GF-D8 (cell line): ENCODE results near the gene OMG.
"Not testable (repeated sequence)": the region's sequence is repeated elsewhere in the genome, so short reads cannot be mapped to it uniquely, and the experiment has no call there.

ENCODE experiments used
- DNase-seq: peaks from one replicate; lab custom pipeline; 2025; lab: John Stamatoyannopoulos, UW

The OMG gene

GRCh38 chr17:31297090-31297489 lies at the start of gene OMG:
TSS of gene OMG (minus strand) at chr17:31297239. CDS start at chr17:31296331, 908 bp downstream.
- DNase-seq = no peak

- DNase-seq = not testable (repeated sequence)
These were observed 48.2 kb upstream of the OMG start for GRCh38 chr17:31345191-31345747.

- no peak for DNase-seq
These were observed 43.0 kb upstream of the OMG start for GRCh38 chr17:31339906-31340661.

DNA sequence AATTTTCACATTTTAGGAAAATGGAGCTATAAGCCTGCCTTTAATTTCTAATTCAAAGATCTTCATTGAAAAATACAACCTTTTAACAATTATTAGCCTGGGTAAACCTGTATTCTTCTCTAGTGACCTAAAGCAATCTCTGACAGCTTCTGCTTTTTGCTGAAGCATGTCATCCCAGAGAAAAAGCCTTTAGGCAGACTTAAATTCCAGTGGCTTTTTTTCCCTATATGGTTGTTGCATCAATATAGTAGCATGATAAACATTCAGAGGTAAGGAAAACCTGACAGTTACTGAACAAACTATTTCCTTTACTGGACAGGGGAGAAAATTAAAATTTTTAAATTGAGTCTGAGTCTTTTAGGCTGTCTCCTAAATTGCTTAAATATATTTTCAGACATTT lies 32.2 kb upstream of the OMG start:
- DNase-seq = no peak

- DNase-seq = no peak
These were observed 31.1 kb upstream of the OMG start for GRCh38 chr17:31328160-31328535.

- no peak for DNase-seq
These were observed 30.6 kb upstream of the OMG start for GRCh38 chr17:31327534-31328159.

GRCh38 chr17:31323551-31323950 lies 26.5 kb upstream of the OMG start:
- DNase-seq = no peak

DNA sequence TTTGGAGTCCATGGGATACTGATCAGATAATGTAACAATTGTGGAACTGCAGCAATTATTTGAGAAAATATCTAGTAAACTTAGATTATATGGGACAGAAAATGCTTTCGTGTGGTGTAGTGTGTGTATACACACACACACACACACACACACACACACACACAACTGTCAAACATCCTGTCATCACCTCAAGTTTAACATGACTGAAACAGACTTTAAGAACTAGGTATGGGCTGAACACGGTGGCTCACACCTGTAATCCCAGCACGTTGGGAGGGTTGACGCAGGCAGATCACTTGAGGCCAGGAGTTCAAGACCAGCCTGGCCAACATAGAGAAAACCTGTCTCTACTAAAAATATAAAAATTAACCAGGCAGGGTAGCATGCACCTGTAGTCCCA lies 24.9 kb upstream of the OMG start:
- no peak for DNase-seq

DNA sequence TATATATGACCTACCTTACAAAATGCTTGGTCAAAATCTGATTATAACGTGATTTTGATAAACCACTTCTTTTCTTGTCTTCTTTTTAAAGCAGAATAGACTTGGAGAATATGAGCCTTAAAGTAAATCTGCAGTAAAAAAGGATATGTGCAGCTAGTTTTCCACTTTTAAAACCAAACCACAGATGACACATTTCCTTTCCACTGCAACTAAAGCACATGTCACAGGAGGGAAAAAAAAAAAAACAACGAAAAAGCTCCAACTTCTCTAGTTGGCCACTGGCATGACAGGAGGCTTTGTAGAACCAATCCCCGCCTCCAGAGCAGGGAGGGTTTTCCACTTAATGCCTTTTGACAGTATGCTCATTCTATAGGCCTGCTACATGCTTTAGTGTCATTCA lies 24.4 kb upstream of the OMG start, which contains the start of gene EVI2A:
Gene EVI2A (minus strand): TSS at position 142 of the 400 bp plus-strand sequence. CDS start 2,609 bp downstream, outside the sequence.
- peak; percentile 78 for DNase-seq

GRCh38 chr17:31320791-31321190 lies 23.8 kb upstream of the OMG start:
- DNase-seq = no peak

GRCh38 chr17:31320241-31320640 lies 23.2 kb upstream of the OMG start:
- no peak for DNase-seq

- peak; percentile 0 for DNase-seq
These were observed 22.0 kb upstream of the OMG start for GRCh38 chr17:31318851-31319661.

- DNase-seq = peak; percentile 19
These were observed 21.3 kb upstream of the OMG start for GRCh38 chr17:31318298-31318801.

- DNase-seq = no peak
These were observed 17.7 kb upstream of the OMG start for GRCh38 chr17:31314782-31315100.

GRCh38 chr17:31313982-31314781 lies 17.1 kb upstream of the OMG start, which contains the start of gene EVI2B:
TSS of gene EVI2B (minus strand) at chr17:31314054. CDS start at chr17:31305609, 8,445 bp downstream.
- peak; percentile 91 for DNase-seq

DNA sequence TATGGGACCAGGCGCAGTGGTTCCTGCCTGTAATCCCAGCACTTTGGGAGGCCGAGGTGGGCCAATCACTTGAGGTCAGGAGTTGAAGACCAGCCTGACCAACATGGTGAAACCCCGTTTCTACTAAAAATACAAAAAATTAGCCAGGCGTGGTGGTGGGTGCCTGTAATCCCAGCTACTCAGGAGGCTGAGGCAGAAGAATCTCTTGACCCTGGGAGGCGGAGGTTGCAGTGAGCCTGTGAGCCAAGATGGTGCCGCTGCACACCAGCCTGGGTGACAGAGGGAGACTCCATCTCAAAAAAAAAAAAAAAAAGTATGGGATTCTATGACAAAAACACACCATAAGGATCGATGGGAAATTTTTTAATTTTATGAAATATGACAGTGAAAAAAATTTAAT lies 15.2 kb upstream of the OMG start:
- DNase-seq = not testable (repeated sequence)

- peak; percentile 2 for DNase-seq
These were observed 14.5 kb upstream of the OMG start for GRCh38 chr17:31311526-31311925.

- peak; percentile 18 for DNase-seq
These were observed 13.8 kb upstream of the OMG start for GRCh38 chr17:31310886-31311285.

DNA sequence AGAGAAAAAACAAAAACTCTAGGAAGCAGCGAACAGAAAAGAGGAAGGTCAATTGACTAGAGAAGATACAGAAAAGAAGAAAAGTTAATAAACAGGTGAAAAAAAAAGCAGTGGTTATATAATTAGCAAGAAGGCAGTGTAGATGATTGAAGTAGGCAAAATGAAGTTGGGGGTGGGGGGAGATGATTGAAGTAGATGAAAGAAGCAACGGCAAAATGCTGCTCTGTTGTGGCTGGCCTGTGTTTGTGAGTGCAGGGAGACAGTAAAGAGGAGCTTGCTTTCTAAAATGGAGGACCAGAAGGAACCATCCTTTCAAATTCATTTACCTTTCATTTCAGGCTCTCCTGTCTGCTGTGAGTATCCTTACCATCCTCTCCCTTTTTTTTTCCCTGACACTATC lies 13.2 kb upstream of the OMG start:
- no peak for DNase-seq

DNA sequence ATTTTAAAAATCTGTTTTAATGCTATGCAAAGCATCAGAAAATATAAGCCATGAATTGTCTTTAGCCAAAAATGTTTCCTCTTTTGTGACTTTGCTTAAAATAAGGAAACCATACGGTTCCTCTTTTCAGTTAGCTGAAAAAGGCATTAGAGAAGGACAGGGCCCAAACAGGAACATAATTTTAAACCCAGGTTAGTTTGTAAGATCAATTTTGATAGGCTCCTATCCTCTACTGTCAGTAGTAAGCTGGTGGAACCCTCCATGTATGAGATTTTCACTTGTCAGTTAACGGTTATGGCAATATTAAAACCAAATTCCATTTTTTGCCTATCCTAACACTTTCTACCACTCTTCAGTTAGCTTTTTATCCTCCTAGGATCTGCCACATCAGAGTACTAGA lies 12.5 kb upstream of the OMG start:
- peak; percentile 70 for DNase-seq
